Measurements from ENCODE around the gene LCN6.

Gene LCN6

DNA sequence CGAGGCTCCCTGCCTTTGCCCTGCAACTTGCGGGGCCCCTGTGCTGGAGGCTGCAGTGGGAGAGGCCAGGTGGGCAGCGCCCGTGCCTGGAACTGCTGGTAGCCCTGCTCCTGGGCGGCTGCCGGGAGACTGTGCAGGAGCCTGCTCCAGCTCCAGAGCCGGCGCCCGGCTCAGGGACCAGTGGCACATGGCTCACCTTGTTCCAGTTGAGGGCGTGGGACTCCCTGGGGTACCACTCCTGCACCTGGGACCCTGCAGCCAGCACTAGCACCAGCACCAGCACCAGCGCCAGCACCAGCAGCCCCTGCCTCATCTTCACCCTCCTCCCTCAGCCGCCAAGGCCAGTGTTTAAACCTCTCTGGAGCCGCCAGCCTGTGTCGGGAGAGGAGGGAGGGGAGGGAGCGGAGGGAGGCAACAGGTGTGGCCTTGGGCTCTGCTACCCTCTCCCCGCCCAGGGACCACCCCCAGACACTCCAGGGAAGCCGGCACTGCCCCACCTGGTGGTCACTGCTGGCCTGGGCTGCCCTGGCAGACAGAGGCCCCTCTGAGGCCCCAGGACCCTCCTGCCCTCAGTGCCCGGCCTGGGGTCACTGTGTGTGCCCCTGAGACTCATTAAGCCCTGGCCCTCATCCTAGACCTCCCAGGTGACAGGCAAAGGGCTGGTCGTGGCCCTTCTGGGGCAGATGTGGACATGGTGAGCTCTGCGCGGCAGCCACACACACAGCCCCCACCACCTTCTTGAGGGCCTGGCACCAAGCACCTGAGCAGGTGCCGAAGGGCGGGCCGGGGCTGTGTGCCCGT lies 5.5 kb downstream of the LCN6 start, which contains the start of gene LCN10:
TSS of gene LCN10 (minus strand) at position 350 of the 801 bp plus-strand sequence. CDS start at position 313, 37 bp downstream.
- H3K36me3 ChIP-seq (ENCODE audit: control insufficient read depth, low read length) = no peaks in the 10 kb centered on the region
- peaks cover 24% of the 10 kb centered on the region for H3K4me1 ChIP-seq (ENCODE audit: control insufficient read depth, low read length)
- peak within 1 kb of the TSS; percentile 75 for H3K4me2 ChIP-seq (ENCODE audit: low read length)
- H3K27ac ChIP-seq (ENCODE audit: low read depth, low read length) = no peak within 1 kb of the TSS
- H3K9me2 ChIP-seq (replicated peaks; ENCODE audit: control insufficient read depth, low read length) = no peaks in the 10 kb centered on the region
- H3K4me3 ChIP-seq (ENCODE audit: low read length) = peak within 1 kb of the TSS; percentile 59
- peaks cover 45% of the 10 kb centered on the region for H3K27me3 ChIP-seq (ENCODE audit: control insufficient read depth, low read length)
- H4K20me1 ChIP-seq (ENCODE audit: control insufficient read depth, insufficient read depth, low read depth, low read length) = no peaks in the 10 kb centered on the region
- TF ChIP-seq, protein P1, sequence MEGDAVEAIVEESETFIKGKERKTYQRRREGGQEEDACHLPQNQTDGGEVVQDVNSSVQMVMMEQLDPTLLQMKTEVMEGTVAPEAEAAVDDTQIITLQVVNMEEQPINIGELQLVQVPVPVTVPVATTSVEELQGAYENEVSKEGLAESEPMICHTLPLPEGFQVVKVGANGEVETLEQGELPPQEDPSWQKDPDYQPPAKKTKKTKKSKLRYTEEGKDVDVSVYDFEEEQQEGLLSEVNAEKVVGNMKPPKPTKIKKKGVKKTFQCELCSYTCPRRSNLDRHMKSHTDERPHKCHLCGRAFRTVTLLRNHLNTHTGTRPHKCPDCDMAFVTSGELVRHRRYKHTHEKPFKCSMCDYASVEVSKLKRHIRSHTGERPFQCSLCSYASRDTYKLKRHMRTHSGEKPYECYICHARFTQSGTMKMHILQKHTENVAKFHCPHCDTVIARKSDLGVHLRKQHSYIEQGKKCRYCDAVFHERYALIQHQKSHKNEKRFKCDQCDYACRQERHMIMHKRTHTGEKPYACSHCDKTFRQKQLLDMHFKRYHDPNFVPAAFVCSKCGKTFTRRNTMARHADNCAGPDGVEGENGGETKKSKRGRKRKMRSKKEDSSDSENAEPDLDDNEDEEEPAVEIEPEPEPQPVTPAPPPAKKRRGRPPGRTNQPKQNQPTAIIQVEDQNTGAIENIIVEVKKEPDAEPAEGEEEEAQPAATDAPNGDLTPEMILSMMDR (IDR thresholded peaks at IDR 0.05; ENCODE audit: low read depth, low read length, poor library complexity, severe bottlenecking) = no peak
- TF ChIP-seq EZH2phosphoT487 (IDR thresholded peaks at IDR 0.05; ENCODE audit: borderline replicate concordance, low read length) = no peak
- H3K9me3 ChIP-seq (ENCODE audit: control insufficient read depth, insufficient read depth, low read length) = no peaks in the 10 kb centered on the region
- no peaks in the 10 kb centered on the region for H3F3A ChIP-seq (ENCODE audit: control insufficient read depth, insufficient read depth)
- H3K79me2 ChIP-seq (ENCODE audit: control insufficient read depth, low read length) = no peaks in the 10 kb centered on the region

DNA sequence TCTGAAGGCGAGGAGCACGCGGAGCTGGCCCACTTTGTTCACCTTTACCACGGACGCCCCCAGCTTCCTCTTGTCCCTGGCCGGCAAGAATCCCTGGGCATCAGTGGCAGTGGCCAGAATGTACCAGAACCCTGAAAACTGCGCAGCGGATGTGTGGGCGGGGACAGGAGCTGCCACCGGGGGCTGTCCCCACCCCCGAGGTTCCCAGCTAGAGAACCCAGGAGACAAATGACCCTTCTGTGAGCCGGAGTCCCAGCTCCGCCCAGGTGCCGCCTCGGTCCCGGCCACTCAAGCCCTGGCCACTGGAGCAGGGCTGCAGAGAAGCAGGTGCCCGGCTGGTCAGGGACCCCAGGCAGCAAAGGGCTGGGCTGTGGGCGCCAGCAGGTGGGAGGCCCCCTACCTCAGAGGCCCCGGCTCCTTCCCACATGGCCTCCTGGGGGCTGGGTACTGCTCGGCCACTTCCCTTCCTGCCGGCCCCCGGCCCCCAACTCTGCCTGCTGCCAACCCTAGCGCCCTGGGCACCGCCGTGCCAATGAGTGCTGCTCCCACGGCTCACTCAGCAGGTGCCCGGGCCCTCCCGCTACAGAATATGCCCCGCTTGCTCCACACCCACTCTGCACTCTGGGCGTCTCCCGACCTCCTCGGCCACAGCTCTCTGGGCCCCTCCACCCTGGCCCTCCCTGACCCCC lies 6.3 kb downstream of the LCN6 start:
- Histone ChIP-seq H3K27me3 (ENCODE audit: control insufficient read depth, low read length) (peaks cover 45% of the 10 kb centered on the region), H3K4me3 (ENCODE audit: low read length) (peak overlapping the region; percentile 59), H3K9me2 (replicated peaks; ENCODE audit: control insufficient read depth, low read length) (no peaks in the 10 kb centered on the region), H4K20me1 (ENCODE audit: control insufficient read depth, insufficient read depth, low read depth, low read length) (no peaks in the 10 kb centered on the region), H3K9me3 (ENCODE audit: control insufficient read depth, insufficient read depth, low read length) (no peaks in the 10 kb centered on the region), H3K4me1 (ENCODE audit: control insufficient read depth, low read length) (peaks cover 24% of the 10 kb centered on the region), H3K4me2 (ENCODE audit: low read length) (peak overlapping the region; percentile 75), H3K27ac (ENCODE audit: low read depth, low read length) (no peak overlapping the region), H3K79me2 (ENCODE audit: control insufficient read depth, low read length) (no peaks in the 10 kb centered on the region), H3F3A (ENCODE audit: control insufficient read depth, insufficient read depth) (no peaks in the 10 kb centered on the region), H3K36me3 (ENCODE audit: control insufficient read depth, low read length) (no peaks in the 10 kb centered on the region)
- TF ChIP-seq, protein P1 (IDR thresholded peaks at IDR 0.05; ENCODE audit: low read depth, low read length, poor library complexity, severe bottlenecking) = peak; percentile 11
- no peak for TF ChIP-seq EZH2phosphoT487 (IDR thresholded peaks at IDR 0.05; ENCODE audit: borderline replicate concordance, low read length)

DNA sequence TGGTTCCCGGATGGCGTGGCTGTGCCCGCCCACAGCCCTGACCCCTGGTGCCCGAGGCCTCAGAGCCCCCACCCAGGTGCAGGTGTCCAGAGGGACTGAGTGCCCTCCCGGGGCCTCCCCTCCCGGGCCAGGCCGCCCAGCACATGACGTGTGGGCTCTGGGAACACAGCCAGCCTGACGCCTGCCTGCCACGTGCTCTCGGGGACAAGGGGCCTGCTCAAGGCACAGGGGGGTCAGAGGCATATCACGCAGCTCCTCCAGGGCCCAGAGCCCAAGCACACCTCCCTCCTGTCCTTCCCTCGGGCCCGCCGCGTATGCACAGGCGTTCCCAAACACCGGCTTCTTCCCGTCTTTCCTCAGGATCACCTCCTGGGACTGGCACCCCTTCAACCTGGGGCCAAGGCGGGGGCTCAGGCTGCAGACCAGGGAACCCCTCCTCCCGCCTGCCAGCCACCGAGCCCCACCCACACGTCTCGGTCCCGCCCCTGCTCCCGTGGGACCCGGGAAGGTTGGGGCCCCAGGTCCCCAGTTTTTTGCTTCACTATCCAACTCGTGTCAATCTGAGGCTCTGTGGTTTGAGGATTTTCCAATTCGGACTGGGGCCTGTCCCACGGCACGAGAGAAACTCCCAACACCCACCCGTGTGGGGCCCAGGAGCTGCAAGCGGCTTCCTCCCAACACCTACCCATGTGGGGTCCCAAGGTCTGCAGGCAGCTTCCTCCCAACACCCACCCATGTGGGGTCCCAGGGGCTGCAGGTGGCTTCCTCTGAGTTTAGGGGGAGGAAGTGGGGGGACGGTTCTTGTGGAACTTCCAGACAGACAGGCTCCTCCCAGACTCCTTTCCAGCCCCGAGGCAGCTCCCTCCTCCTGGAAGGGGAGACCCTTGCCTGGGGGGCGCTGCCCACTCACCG lies 7.1 kb downstream of the LCN6 start:
- Histone ChIP-seq H3K36me3 (ENCODE audit: control insufficient read depth, low read length) (no peaks in the 10 kb centered on the region), H3K4me1 (ENCODE audit: control insufficient read depth, low read length) (peaks cover 24% of the 10 kb centered on the region), H3K27me3 (ENCODE audit: control insufficient read depth, low read length) (peaks cover 45% of the 10 kb centered on the region), H3K9me3 (ENCODE audit: control insufficient read depth, insufficient read depth, low read length) (no peaks in the 10 kb centered on the region), H3K4me2 (ENCODE audit: low read length) (peak overlapping the region; percentile 75), H3K9me2 (replicated peaks; ENCODE audit: control insufficient read depth, low read length) (no peaks in the 10 kb centered on the region), H4K20me1 (ENCODE audit: control insufficient read depth, insufficient read depth, low read depth, low read length) (no peaks in the 10 kb centered on the region), H3K79me2 (ENCODE audit: control insufficient read depth, low read length) (no peaks in the 10 kb centered on the region), H3K4me3 (ENCODE audit: low read length) (peak overlapping the region; percentile 59), H3K27ac (ENCODE audit: low read depth, low read length) (no peak overlapping the region), H3F3A (ENCODE audit: control insufficient read depth, insufficient read depth) (no peaks in the 10 kb centered on the region)
- TF ChIP-seq, protein P1 (IDR thresholded peaks at IDR 0.05; ENCODE audit: low read depth, low read length, poor library complexity, severe bottlenecking) = no peak
